Spinal cord (tissue), 10 donors: Measurements from ENCODE around the gene SLC12A3. TPM values are rescaled to one million over a fixed set of nuclear protein-coding genes. Genes with fewer than 3 reads are reported as not detected.

Experiments used
- DNase-seq, 6 donors: peaks; one replicate each; pipeline versions ENCODE4 v3.0.0 to v3.0.0-alpha.2; 2013 to 2015; ENCODE audit warnings: low spot score in 6 of 6, low read depth in 4 of 6
- H3K27ac ChIP-seq: one replicate; pipeline ENCODE4 v1.5.1; 2013; ENCODE audit warnings: low read depth, low read length, control low read depth
- H3K27me3 ChIP-seq: one replicate; pipeline ENCODE4 v1.6.1; 2013; ENCODE audit warnings: low read length; ENCODE audit not compliant: control insufficient read depth, insufficient read depth
- H3K36me3 ChIP-seq: one replicate; pipeline ENCODE4 v1.6.1; 2013; ENCODE audit warnings: low read length; ENCODE audit not compliant: control insufficient read depth, insufficient read depth
- H3K4me1 ChIP-seq: one replicate; pipeline ENCODE4 v1.6.1; 2013; ENCODE audit warnings: low read length; ENCODE audit not compliant: control insufficient read depth, insufficient read depth
- H3K4me3 ChIP-seq: one replicate; pipeline ENCODE4 v1.5.1; 2013; ENCODE audit warnings: low read depth, low read length, control low read depth
- H3K9me3 ChIP-seq: one replicate; pipeline ENCODE4 v1.6.1; 2013; ENCODE audit warnings: low read length; ENCODE audit not compliant: control insufficient read depth, insufficient read depth
- WGBS: methylation state at CpG from one replicate; pipeline ENCODE4 v1.1.5; 2013; ENCODE audit warnings: missing lambda C conversion rate; ENCODE audit not compliant: insufficient coverage; 5-methylcytosine and 5-hydroxymethylcytosine counted together
- long read RNA-seq, 4 donors: transcript quantifications; one replicate each; lab custom pipeline, GENCODE V29; 2026
- polyA plus RNA-seq, 2 donors: library from polyadenylated mRNA; unstranded; fragments of 120-200 nt; gene quantifications; one replicate each; pipeline ENCODE4 v1.2.1, GENCODE V29; 2013; ENCODE audit not compliant: insufficient read length in 2 of 2
- total RNA-seq, 2 donors: library from RNA; depleted of rRNA in 1 of 2; stranded (reverse); fragments of 120-200 nt in 1 of 2; fragments of >200 nt in 1 of 2; gene quantifications; one replicate each; pipeline versions ENCODE4 v1.2.3 to v1.2.4, GENCODE V29; 2013 to 2014
- donor health status: healthy.

Gene SLC12A3, protein sequence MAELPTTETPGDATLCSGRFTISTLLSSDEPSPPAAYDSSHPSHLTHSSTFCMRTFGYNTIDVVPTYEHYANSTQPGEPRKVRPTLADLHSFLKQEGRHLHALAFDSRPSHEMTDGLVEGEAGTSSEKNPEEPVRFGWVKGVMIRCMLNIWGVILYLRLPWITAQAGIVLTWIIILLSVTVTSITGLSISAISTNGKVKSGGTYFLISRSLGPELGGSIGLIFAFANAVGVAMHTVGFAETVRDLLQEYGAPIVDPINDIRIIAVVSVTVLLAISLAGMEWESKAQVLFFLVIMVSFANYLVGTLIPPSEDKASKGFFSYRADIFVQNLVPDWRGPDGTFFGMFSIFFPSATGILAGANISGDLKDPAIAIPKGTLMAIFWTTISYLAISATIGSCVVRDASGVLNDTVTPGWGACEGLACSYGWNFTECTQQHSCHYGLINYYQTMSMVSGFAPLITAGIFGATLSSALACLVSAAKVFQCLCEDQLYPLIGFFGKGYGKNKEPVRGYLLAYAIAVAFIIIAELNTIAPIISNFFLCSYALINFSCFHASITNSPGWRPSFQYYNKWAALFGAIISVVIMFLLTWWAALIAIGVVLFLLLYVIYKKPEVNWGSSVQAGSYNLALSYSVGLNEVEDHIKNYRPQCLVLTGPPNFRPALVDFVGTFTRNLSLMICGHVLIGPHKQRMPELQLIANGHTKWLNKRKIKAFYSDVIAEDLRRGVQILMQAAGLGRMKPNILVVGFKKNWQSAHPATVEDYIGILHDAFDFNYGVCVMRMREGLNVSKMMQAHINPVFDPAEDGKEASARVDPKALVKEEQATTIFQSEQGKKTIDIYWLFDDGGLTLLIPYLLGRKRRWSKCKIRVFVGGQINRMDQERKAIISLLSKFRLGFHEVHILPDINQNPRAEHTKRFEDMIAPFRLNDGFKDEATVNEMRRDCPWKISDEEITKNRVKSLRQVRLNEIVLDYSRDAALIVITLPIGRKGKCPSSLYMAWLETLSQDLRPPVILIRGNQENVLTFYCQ
- total RNA-seq = under 1 TPM; 0.11 to 0.20 TPM
- under 1 TPM; 0.11 to 0.22 TPM for polyA plus RNA-seq
- long read RNA-seq, donor 1 = 0 reads
- long read RNA-seq, donor 2 = 0 reads
- long read RNA-seq, donor 3 = 0 reads
- long read RNA-seq, donor 4 = 0 reads

DNA sequence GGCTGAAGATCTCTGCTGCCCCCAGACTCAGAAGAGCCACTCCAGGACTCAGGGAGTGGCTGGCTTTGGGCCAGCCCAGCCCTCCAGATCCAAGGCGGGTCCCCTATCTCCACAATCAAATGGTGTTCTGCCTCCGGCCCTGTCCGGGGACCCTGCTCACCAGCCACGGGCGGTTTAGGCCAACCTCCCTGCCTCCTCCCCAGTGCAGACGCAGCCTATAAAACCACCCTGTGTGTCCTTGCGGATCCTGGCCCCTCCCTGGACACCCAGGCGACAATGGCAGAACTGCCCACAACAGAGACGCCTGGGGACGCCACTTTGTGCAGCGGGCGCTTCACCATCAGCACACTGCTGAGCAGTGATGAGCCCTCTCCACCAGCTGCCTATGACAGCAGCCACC is at the start of gene SLC12A3:
Gene SLC12A3, plus strand, starts transcription at position 248 of the 400 bp plus-strand sequence. Its CDS starts 29 bp downstream, at position 277.
- Histone ChIP-seq H3K27ac (no peak within 1 kb of the TSS), H3K36me3 (no peaks in the 10 kb centered on the region), H3K27me3 (no peaks in the 10 kb centered on the region), H3K4me1 (peaks cover 36% of the 10 kb centered on the region), H3K9me3 (no peaks in the 10 kb centered on the region), H3K4me3 (no peak within 1 kb of the TSS)
- DNase-seq = no peak
- 58% methylated on average over 12 of the region's 12 CpGs for WGBS

DNA sequence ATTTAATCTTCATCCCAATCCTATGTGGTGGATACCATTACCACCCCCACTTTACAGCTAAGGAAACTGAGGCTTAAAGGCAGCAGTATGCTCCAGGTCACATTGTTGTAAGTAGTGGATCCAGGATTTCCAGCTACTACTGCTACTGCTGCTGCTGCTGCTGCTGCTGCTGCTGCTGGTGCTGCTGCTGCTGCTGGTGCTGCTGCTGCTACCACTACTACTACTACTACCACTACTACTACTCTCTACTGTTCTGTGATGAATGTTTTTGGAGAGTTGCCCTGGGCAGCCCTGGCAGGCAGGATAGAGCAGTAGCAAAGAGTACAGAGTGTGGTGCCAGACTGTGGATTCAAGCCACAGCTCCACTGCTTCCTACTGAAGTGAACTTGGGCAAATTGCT is 49.3 kb upstream of the SLC12A3 start:
- Histone ChIP-seq H3K27me3 (no peaks in the 10 kb centered on the region), H3K4me3 (no peak overlapping the region), H3K4me1 (peaks cover 12% of the 10 kb centered on the region), H3K27ac (peak overlapping the region; percentile 22), H3K36me3 (peaks cover 12% of the 10 kb centered on the region), H3K9me3 (no peaks in the 10 kb centered on the region)
- peak in 5 of 6 donors; percentile 45 to 86 (median 70) for DNase-seq

DNA sequence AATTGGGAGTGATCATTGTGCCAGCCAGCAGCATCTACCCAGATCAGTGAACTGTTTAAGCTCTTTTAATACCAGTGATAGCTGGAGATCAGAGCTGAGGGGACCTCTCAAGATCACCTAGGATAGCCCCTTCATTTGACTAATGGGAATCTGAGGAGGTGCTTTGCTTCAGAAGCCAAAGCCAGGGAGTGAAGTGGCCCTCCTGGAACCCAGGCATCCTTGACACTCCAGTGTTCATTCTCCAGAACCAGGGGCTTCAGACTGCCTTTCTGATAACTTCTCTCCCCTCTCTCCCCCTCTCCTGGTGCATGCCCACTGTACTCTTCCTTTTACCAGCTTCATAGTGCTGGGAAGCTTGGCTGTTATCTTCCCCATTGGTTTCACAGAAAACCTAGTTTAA is 48.0 kb upstream of the SLC12A3 start:
- no peak for DNase-seq
- Histone ChIP-seq H3K4me3 (no peak overlapping the region), H3K27ac (no peak overlapping the region), H3K36me3 (peaks cover 20% of the 10 kb centered on the region), H3K9me3 (no peaks in the 10 kb centered on the region), H3K4me1 (peaks cover 12% of the 10 kb centered on the region), H3K27me3 (no peaks in the 10 kb centered on the region)

DNA sequence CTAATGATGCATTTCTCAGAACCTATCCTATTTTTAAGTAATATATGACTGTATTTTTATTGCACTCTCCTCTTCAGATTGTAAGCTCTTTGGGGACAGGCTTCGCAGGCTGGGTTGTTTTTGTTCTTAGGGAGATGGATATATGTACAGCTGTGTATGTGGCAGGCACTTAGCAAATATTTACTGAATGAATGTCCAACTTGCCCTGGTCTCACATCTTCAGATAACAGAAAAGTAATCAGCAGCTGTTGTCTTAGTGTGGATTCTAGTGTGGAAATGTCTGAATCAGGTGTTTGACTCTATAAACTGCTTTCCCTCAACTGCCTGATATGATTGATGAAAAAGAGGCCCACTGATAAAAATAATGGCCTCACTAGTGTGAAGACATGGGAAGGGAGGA is 47.1 kb upstream of the SLC12A3 start:
- Histone ChIP-seq H3K27me3 (no peaks in the 10 kb centered on the region), H3K27ac (no peak overlapping the region), H3K36me3 (peaks cover 26% of the 10 kb centered on the region), H3K4me3 (no peak overlapping the region), H3K9me3 (no peaks in the 10 kb centered on the region), H3K4me1 (peaks cover 12% of the 10 kb centered on the region)
- WGBS = no CpG with 5 or more reads among the region's 1 CpG
- no peak for DNase-seq

GRCh38 chr16:56823081-56823733 is 41.8 kb upstream of the SLC12A3 start:
- Histone ChIP-seq H3K4me1 (peaks cover 15% of the 10 kb centered on the region), H3K9me3 (no peaks in the 10 kb centered on the region), H3K36me3 (peaks cover 39% of the 10 kb centered on the region), H3K27me3 (no peaks in the 10 kb centered on the region), H3K27ac (no peak overlapping the region), H3K4me3 (no peak overlapping the region)
- peak in 1 of 6 donors; percentile 18 for DNase-seq
- 36% methylated on average over 7 of the region's 12 CpGs for WGBS

DNA sequence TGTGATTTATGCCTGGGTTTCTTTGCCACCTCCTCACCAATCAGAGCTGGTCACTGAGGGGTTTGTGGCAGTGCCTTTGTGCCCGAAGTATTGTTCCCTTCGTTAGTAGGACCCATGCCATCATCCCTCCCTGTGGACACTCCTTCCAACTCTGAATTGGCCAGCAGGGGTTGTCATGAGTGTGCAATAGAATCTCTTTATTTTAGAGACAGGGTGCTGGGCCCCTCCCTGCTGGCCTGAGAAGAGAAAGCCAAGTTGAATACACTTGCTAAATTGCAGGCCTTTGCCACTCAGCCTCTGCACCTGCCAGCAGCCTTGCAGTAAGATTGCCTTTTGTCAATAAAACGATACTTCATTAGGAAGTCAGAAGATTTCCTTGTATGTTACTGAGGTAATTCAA is 40.7 kb upstream of the SLC12A3 start:
- H3K27ac ChIP-seq = peak overlapping the region; percentile 10
- no CpG with 5 or more reads among the region's 3 CpGs for WGBS

DNA sequence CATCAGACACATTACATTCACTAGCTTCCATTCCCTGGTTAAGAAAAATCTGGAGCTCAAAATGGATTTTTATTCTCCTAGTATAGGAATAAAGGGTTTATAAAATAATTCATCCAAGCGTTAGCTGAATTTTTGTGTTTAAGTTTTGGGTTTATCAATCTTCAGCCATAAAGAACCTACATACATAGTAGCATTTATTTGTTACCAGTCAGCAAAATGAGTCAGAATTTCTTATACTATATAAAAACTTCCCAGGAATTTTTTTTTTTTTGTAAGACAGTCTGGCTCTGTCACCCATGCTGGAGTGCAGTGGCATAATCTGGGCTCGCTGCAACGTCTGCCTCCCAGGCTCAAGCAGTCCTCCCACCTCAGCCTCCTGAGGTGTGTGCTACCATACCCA is 40.2 kb upstream of the SLC12A3 start:
- Histone ChIP-seq H3K27me3 (no peaks in the 10 kb centered on the region), H3K9me3 (no peaks in the 10 kb centered on the region), H3K36me3 (peaks cover 42% of the 10 kb centered on the region), H3K4me1 (peaks cover 15% of the 10 kb centered on the region), H3K27ac (peak overlapping the region; percentile 10), H3K4me3 (no peak overlapping the region)
- no CpG with 5 or more reads among the region's 3 CpGs for WGBS
- DNase-seq = no peak

More for the DNA sequence above, 40.7 kb upstream of the SLC12A3 start:
- DNase-seq = peak in 5 of 6 donors; percentile 57 to 87 (median 65)
- H3K36me3 ChIP-seq = peaks cover 43% of the 10 kb centered on the region
- no peaks in the 10 kb centered on the region for H3K9me3 ChIP-seq
- H3K27me3 ChIP-seq = no peaks in the 10 kb centered on the region
- peaks cover 15% of the 10 kb centered on the region for H3K4me1 ChIP-seq
- no peak overlapping the region for H3K4me3 ChIP-seq

GRCh38 chr16:56825826-56826225 is 39.2 kb upstream of the SLC12A3 start:
- Histone ChIP-seq H3K9me3 (no peaks in the 10 kb centered on the region), H3K27me3 (no peaks in the 10 kb centered on the region), H3K4me3 (no peak overlapping the region), H3K36me3 (peaks cover 49% of the 10 kb centered on the region), H3K4me1 (peaks cover 15% of the 10 kb centered on the region), H3K27ac (no peak overlapping the region)
- DNase-seq = no peak

DNA sequence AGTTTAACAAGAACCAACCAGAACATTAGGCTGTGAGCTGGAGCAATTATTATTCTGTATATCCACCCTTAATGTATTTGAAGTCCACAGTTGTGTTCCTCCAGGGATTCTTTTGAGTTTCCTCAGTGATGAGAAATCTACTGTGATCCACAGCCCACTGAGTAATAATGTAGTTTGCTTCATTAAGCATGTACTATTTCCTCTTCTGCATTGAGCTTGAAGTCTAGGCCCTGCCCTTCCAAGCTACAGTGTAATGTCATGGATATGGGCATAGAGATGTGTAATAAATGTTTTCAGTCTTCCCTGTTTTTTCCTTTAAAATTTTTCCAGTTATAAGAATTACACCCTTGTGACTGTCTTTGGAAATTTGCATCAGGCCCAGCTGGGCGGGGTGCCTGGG is 36.4 kb upstream of the SLC12A3 start:
- Histone ChIP-seq H3K27me3 (no peaks in the 10 kb centered on the region), H3K9me3 (no peaks in the 10 kb centered on the region), H3K4me1 (peaks cover 11% of the 10 kb centered on the region), H3K4me3 (no peak overlapping the region), H3K27ac (no peak overlapping the region), H3K36me3 (peaks cover 57% of the 10 kb centered on the region)
- peak in 1 of 6 donors; percentile 61 for DNase-seq
- 83% methylated on average over 1 of the region's 1 CpG for WGBS
